Measurements from ENCODE around the gene VTI1A. TPM values are rescaled to one million over a fixed set of nuclear protein-coding genes. Genes with fewer than 3 reads are reported as not detected.
A peak's percentile ranks its signal among the peaks of the same experiment; 100 is the strongest.

VTI1A gene
- total and polyA plus RNA-seq, 2 of the 13 experiments (the other 11 are each of a cell fraction or from before 2014, with no cell fraction given): 11.7 to 32.7 TPM

DNA sequence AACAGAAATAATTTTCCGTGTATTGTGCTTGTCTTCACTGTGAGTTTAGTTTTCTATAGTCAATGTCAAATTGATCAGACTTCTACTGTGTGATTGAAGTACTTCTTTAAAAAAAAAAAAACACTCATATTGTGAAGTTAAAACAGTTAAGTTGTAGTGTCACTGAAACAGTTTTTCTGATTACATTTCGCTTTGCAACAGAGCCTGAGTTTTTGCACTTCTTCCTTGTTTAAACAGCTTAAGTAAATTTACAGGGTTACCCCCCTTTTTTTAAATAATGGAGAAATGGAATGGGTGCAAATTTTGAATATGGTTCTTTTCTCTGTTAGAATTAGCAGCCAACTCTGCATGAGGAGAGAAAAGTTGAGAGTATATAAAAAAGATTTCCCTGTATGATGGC, 117.3 kb downstream of the VTI1A start (continued):
- TF ChIP-seq, protein P1, sequence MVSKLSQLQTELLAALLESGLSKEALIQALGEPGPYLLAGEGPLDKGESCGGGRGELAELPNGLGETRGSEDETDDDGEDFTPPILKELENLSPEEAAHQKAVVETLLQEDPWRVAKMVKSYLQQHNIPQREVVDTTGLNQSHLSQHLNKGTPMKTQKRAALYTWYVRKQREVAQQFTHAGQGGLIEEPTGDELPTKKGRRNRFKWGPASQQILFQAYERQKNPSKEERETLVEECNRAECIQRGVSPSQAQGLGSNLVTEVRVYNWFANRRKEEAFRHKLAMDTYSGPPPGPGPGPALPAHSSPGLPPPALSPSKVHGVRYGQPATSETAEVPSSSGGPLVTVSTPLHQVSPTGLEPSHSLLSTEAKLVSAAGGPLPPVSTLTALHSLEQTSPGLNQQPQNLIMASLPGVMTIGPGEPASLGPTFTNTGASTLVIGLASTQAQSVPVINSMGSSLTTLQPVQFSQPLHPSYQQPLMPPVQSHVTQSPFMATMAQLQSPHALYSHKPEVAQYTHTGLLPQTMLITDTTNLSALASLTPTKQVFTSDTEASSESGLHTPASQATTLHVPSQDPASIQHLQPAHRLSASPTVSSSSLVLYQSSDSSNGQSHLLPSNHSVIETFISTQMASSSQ (IDR thresholded peaks at IDR 0.05; ENCODE audit: low read depth): peak; percentile 53
- TF ChIP-seq, protein P1 (CRISPR knock-in tag; IDR thresholded peaks at IDR 0.05; ENCODE audit: borderline replicate concordance): no peak
- TF ChIP-seq ZNF430 (CRISPR knock-in tag; IDR thresholded peaks at IDR 0.05) (no peak), RNF2 (conservative IDR thresholded peaks at IDR 0.05; ENCODE audit: low read depth) (no peak), KDM6A (CRISPR knock-in tag; IDR thresholded peaks at IDR 0.05; ENCODE audit: low read depth) (peak; percentile 46; the same call in 1 of the 2 replicates), GLMP (CRISPR knock-in tag; IDR thresholded peaks at IDR 0.05; ENCODE audit: borderline replicate concordance) (no peak), SETDB1 (CRISPR knock-in tag; IDR thresholded peaks at IDR 0.05; ENCODE audit: borderline replicate concordance) (no peak), ZNF780A (CRISPR knock-in tag; IDR thresholded peaks at IDR 0.05) (no peak), AGO1 (IDR thresholded peaks at IDR 0.05; ENCODE audit: low read depth, low read length, poor library complexity, severe bottlenecking) (no peak), PPARG (CRISPR knock-in tag; conservative IDR thresholded peaks at IDR 0.05) (peak; percentile 78), GMEB2 (CRISPR knock-in tag; IDR thresholded peaks at IDR 0.05; ENCODE audit: low read depth) (no peak), SOX13 (IDR thresholded peaks at IDR 0.05) (no peak), SOX13 (CRISPR knock-in tag; conservative IDR thresholded peaks at IDR 0.05 in 1 of 2, IDR thresholded peaks at IDR 0.05 in 1 of 2) (peak in 1 of 2 experiments; percentile 86; a peak in 2 of 4 replicates), NBN (conservative IDR thresholded peaks at IDR 0.05) (no peak), KLF15 (CRISPR knock-in tag; IDR thresholded peaks at IDR 0.05; ENCODE audit: borderline replicate concordance) (no peak), SSRP1 (CRISPR knock-in tag; IDR thresholded peaks at IDR 0.05) (no peak), TEAD3 (CRISPR knock-in tag; optimal IDR thresholded peaks at IDR 0.05; ENCODE audit: borderline replicate concordance) (no peak), ATF7 (IDR thresholded peaks at IDR 0.05) (no peak), ATF7 (CRISPR knock-in tag; IDR thresholded peaks at IDR 0.05) (no peak), ZNF33B (CRISPR knock-in tag; IDR thresholded peaks at IDR 0.05) (no peak), ZNF546 (CRISPR knock-in tag; conservative IDR thresholded peaks at IDR 0.05) (no peak), ZZZ3 (CRISPR knock-in tag; IDR thresholded peaks at IDR 0.05; ENCODE audit: borderline replicate concordance) (no peak)
- TF ChIP-seq, protein P2, sequence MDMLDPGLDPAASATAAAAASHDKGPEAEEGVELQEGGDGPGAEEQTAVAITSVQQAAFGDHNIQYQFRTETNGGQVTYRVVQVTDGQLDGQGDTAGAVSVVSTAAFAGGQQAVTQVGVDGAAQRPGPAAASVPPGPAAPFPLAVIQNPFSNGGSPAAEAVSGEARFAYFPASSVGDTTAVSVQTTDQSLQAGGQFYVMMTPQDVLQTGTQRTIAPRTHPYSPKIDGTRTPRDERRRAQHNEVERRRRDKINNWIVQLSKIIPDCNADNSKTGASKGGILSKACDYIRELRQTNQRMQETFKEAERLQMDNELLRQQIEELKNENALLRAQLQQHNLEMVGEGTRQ (IDR thresholded peaks at IDR 0.05; ENCODE audit: low read depth, low read length): no peak
- TF ChIP-seq, protein P2 (CRISPR knock-in tag; IDR thresholded peaks at IDR 0.05; ENCODE audit: borderline replicate concordance): no peak

Measured in HepG2 (cell line).